ENCODE measurements around the gene TTLL12.

The TTLL12 gene

GRCh38 chr22:43213051-43213450, 26.1 kb upstream of the TTLL12 start:
- DNase-seq, result no peak

- no peak for DNase-seq
These were observed 25.6 kb upstream of the TTLL12 start for GRCh38 chr22:43212434-43212952.

GRCh38 chr22:43211941-43212433, 25.1 kb upstream of the TTLL12 start:
- DNase-seq, result no peak

- no peak for DNase-seq
These were observed 23.9 kb upstream of the TTLL12 start for GRCh38 chr22:43210631-43211515.

- DNase-seq, result no peak
These were observed 23.0 kb upstream of the TTLL12 start for GRCh38 chr22:43209971-43210370.

GRCh38 chr22:43209523-43209890, 22.6 kb upstream of the TTLL12 start:
- DNase-seq, result no peak

GRCh38 chr22:43208703-43209522, 22.0 kb upstream of the TTLL12 start:
- no peak for DNase-seq

GRCh38 chr22:43207849-43208702, 21.1 kb upstream of the TTLL12 start:
- no peak for DNase-seq

- DNase-seq, result no peak
These were observed 20.5 kb upstream of the TTLL12 start for GRCh38 chr22:43207386-43207785.

- no peak for DNase-seq
These were observed 19.7 kb upstream of the TTLL12 start for GRCh38 chr22:43206509-43207161.

- no peak for DNase-seq
These were observed 19.0 kb upstream of the TTLL12 start for GRCh38 chr22:43205748-43206508.

- no peak for DNase-seq
These were observed 18.3 kb upstream of the TTLL12 start for GRCh38 chr22:43205261-43205691.

GRCh38 chr22:43203471-43203981, 16.6 kb upstream of the TTLL12 start:
- no peak for DNase-seq

GRCh38 chr22:43202756-43203410, 15.9 kb upstream of the TTLL12 start:
- DNase-seq, result no peak

- no peak for DNase-seq
These were observed 15.4 kb upstream of the TTLL12 start for GRCh38 chr22:43202326-43202725.

- no peak for DNase-seq
These were observed 14.7 kb upstream of the TTLL12 start for GRCh38 chr22:43201486-43202219.

GRCh38 chr22:43200555-43200954, 13.6 kb upstream of the TTLL12 start:
- DNase-seq, result no peak

- DNase-seq, result no peak
These were observed 13.1 kb upstream of the TTLL12 start for GRCh38 chr22:43200031-43200430.

GRCh38 chr22:43199541-43199940, 12.6 kb upstream of the TTLL12 start:
- no peak for DNase-seq

- DNase-seq, result no peak
These were observed 12.0 kb upstream of the TTLL12 start for GRCh38 chr22:43198936-43199335.
